MM.1S (cell line): ENCODE data around the gene RIOK3.
"Not testable (repeated sequence)": the region's sequence is repeated elsewhere in the genome, so short reads cannot be mapped to it uniquely, and the experiment has no call there.

Experiments used
- DNase-seq: peaks from one replicate; pipeline ENCODE4 v3.0.0-alpha.2; 2015
- H2AFZ ChIP-seq: fragments of 300-600 bp; sonication (generic); 2 replicates; pipeline ENCODE4 v1.6.0; 2016; ENCODE audit warnings: antibody characterized with exemption, low read length
- H3F3A ChIP-seq: fragments of 300-600 bp; sonication (generic); 2 replicates; pipeline ENCODE4 v1.6.1; 2016; ENCODE audit warnings: mild to moderate bottlenecking, antibody characterized with exemption, low read length, moderate library complexity, mixed read lengths; ENCODE audit not compliant: insufficient read depth
- H3K27ac ChIP-seq: fragments of 300-600 bp; sonication (generic); 2 replicates; pipeline ENCODE4 v1.5.1; 2016; ENCODE audit warnings: mild to moderate bottlenecking, low read length
- H3K27me3 ChIP-seq: fragments of 300-600 bp; sonication (generic); replicated peaks from 2 replicates; pipeline ENCODE4 v1.6.0; 2016; ENCODE audit warnings: low read length; ENCODE audit not compliant: insufficient read depth
- H3K36me3 ChIP-seq: fragments of 300-600 bp; sonication (generic); replicated peaks from 2 replicates; pipeline ENCODE4 v1.6.1; 2016; ENCODE audit warnings: mild to moderate bottlenecking, low read length, mixed read lengths; ENCODE audit not compliant: insufficient read depth
- H3K4me1 ChIP-seq: fragments of 300-600 bp; sonication (generic); 2 replicates; pipeline ENCODE4 v1.6.1; 2016; ENCODE audit warnings: low read length, mixed read lengths
- H3K4me2 ChIP-seq: fragments of 300-600 bp; sonication (generic); 2 replicates; pipeline ENCODE4 v1.6.0; 2016; ENCODE audit warnings: low read depth, low read length
- H3K4me3 ChIP-seq: fragments of 300-600 bp; sonication (generic); 2 replicates; pipeline ENCODE4 v1.5.1; 2016; ENCODE audit warnings: low read length, mixed read lengths
- H3K79me2 ChIP-seq: fragments of 300-600 bp; sonication (generic); 2 replicates; pipeline ENCODE4 v1.6.1; 2016; ENCODE audit warnings: mixed run types, low read length, mixed read lengths
- H3K9ac ChIP-seq: fragments of 300-600 bp; sonication (generic); 2 replicates; pipeline ENCODE4 v1.6.1; 2016; ENCODE audit warnings: low read length, mixed read lengths
- H3K9me2 ChIP-seq: fragments of 300-600 bp; sonication (generic); replicated peaks from 2 replicates; pipeline ENCODE4 v1.6.1; 2016; ENCODE audit warnings: mild to moderate bottlenecking, low read length, mixed read lengths; ENCODE audit not compliant: insufficient read depth
- H3K9me3 ChIP-seq: fragments of 300-600 bp; sonication (generic); replicated peaks from 2 replicates; pipeline ENCODE4 v1.6.1; 2016; ENCODE audit warnings: mild to moderate bottlenecking, low read length, mixed read lengths; ENCODE audit not compliant: insufficient read depth
- H4K20me1 ChIP-seq: fragments of 300-600 bp; sonication (generic); 2 replicates; pipeline ENCODE4 v1.6.1; 2016; ENCODE audit warnings: mild to moderate bottlenecking, low read length, moderate library complexity, mixed read lengths; ENCODE audit not compliant: insufficient read depth
- CTCF ChIP-seq: fragments of 300-600 bp; sonication (generic); IDR thresholded peaks from 2 replicates; pipeline ENCODE4 v1.5.1; 2016; ENCODE audit warnings: antibody characterized with exemption, low read length, mixed read lengths
- EZH2 ChIP-seq: fragments of 300-600 bp; sonication (generic); optimal IDR thresholded peaks from 2 replicates; pipeline ENCODE3; 2017; ENCODE audit warnings: low read depth, mild to moderate bottlenecking, antibody characterized with exemption, low read length, mixed read lengths
- EZH2phosphoT487 ChIP-seq: fragments of 300-600 bp; sonication (generic); IDR thresholded peaks from 2 replicates; pipeline ENCODE4 v1.6.1; 2018; ENCODE audit warnings: antibody characterized with exemption, low read length

Gene RIOK3

GRCh38 chr18:23428821-23429220, 24.3 kb upstream of the RIOK3 start:
- no peaks in the 10 kb centered on the region for H3K36me3 ChIP-seq
- H3K4me2 ChIP-seq: no peak overlapping the region
- TF ChIP-seq EZH2phosphoT487: no peak
- TF ChIP-seq EZH2: no peak
- no peak for TF ChIP-seq CTCF
- no peaks in the 10 kb centered on the region for H3K9me2 ChIP-seq
- DNase-seq: no peak
- no peak overlapping the region for H2AFZ ChIP-seq
- H3K4me3 ChIP-seq: no peak overlapping the region
- no peak overlapping the region for H3K27ac ChIP-seq
- H4K20me1 ChIP-seq: no peaks in the 10 kb centered on the region
- no peaks in the 10 kb centered on the region for H3F3A ChIP-seq
- no peak overlapping the region for H3K9ac ChIP-seq
- no peaks in the 10 kb centered on the region for H3K79me2 ChIP-seq
- no peaks in the 10 kb centered on the region for H3K4me1 ChIP-seq
- H3K27me3 ChIP-seq: no peaks in the 10 kb centered on the region
- H3K9me3 ChIP-seq: no peaks in the 10 kb centered on the region

GRCh38 chr18:23429538-23429937, 23.5 kb upstream of the RIOK3 start:
- H3K4me3 ChIP-seq, H3K4me1 ChIP-seq, H4K20me1 ChIP-seq, H3K4me2 ChIP-seq, H3K27me3 ChIP-seq, DNase-seq, H3K9ac ChIP-seq, H3K27ac ChIP-seq, H3K9me2 ChIP-seq, H3K9me3 ChIP-seq, H3K79me2 ChIP-seq, H3F3A ChIP-seq, H3K36me3 ChIP-seq, H2AFZ ChIP-seq: not testable (repeated sequence)

GRCh38 chr18:23433360-23433759, 19.7 kb upstream of the RIOK3 start:
- Histone ChIP-seq H4K20me1 (no peaks in the 10 kb centered on the region), H3K4me2 (no peak overlapping the region), H3K79me2 (peaks cover 7% of the 10 kb centered on the region; the same call in 1 of the 2 replicates), H2AFZ (no peak overlapping the region), H3K27ac (no peak overlapping the region), H3K4me3 (no peak overlapping the region), H3K36me3 (no peaks in the 10 kb centered on the region), H3F3A (0 out of 2 replicates have a peak, but pooled peaks cover 2% of the 10 kb centered on the region), H3K27me3 (no peaks in the 10 kb centered on the region), H3K4me1 (0 out of 2 replicates have a peak, but pooled peaks cover 9% of the 10 kb centered on the region), H3K9me2 (no peaks in the 10 kb centered on the region), H3K9ac (no peak overlapping the region), H3K9me3 (no peaks in the 10 kb centered on the region)
- no peak for DNase-seq
- TF ChIP-seq CTCF (no peak), EZH2 (no peak), EZH2phosphoT487 (no peak)

- Histone ChIP-seq H3K36me3 (no peaks in the 10 kb centered on the region), H3K9me3 (no peaks in the 10 kb centered on the region), H3K9me2 (no peaks in the 10 kb centered on the region), H3K4me2 (peak overlapping the region; percentile 85), H3K4me1 (0 out of 2 replicates have a peak, but pooled peaks cover 12% of the 10 kb centered on the region), H3K27ac (no peak overlapping the region), H2AFZ (peak overlapping the region; percentile 98), H3F3A (0 out of 2 replicates have a peak, but pooled peaks cover 2% of the 10 kb centered on the region), H3K9ac (peak overlapping the region; percentile 66; the same call in 1 of the 2 replicates), H3K79me2 (peaks cover 7% of the 10 kb centered on the region; the same call in 1 of the 2 replicates), H3K4me3 (peak overlapping the region; percentile 96), H4K20me1 (no peaks in the 10 kb centered on the region), H3K27me3 (no peaks in the 10 kb centered on the region)
- no peak for TF ChIP-seq EZH2phosphoT487
- no peak for TF ChIP-seq CTCF
- no peak for TF ChIP-seq EZH2
- peak; percentile 83 for DNase-seq
Observed at GRCh38 chr18:23437357-23438045, 15.6 kb upstream of the RIOK3 start.
